H1 (cell line): Measurements from ENCODE around the gene TMA7. TPM values are rescaled to one million over a fixed set of nuclear protein-coding genes. Genes with fewer than 3 reads are reported as not detected.

Source experiments
- ATF3 ChIP-seq: IDR thresholded peaks from 2 replicates; pipeline ENCODE4 v1.6.1; 2011; ENCODE audit warnings: low read depth, mild to moderate bottlenecking, low read length; ENCODE audit not compliant: insufficient read depth
- BCL11A ChIP-seq, 2 experiments: IDR thresholded peaks; one replicate each; pipeline ENCODE4 v1.6.1; 2011; ENCODE audit warnings: low read depth in 2 of 2, low read length in 2 of 2, mild to moderate bottlenecking in 2 of 2
- CHD7 ChIP-seq: fragments of 300-600 bp; sonication (generic); IDR thresholded peaks from 2 replicates; pipeline ENCODE4 v1.7.1; 2012; ENCODE audit warnings: low read length, moderate library complexity, mild to moderate bottlenecking, inconsistent platforms; ENCODE audit not compliant: insufficient replicate concordance
- CTBP2 ChIP-seq: IDR thresholded peaks from 2 replicates; pipeline ENCODE4 v1.7.0; 2011; ENCODE audit warnings: borderline replicate concordance, mild to moderate bottlenecking, moderate library complexity, mixed read lengths, low read length; ENCODE audit not compliant: insufficient read depth, insufficient read length
- FOSL1 ChIP-seq: IDR thresholded peaks from 2 replicates; pipeline ENCODE4 v1.6.1; 2011; ENCODE audit warnings: mild to moderate bottlenecking, low read depth, low read length, moderate library complexity; ENCODE audit not compliant: insufficient read depth
- polyA plus RNA-seq, 7 experiments: library from polyadenylated mRNA; depleted of rRNA in 3 of 7; stranded (reverse) in 5 of 7; unstranded in 2 of 7; fragments of >200 nt in 5 of 7; fragments of 200-250 nt in 2 of 7; gene quantifications; 1 replicate in 5 of 7; 2 replicates in 1 of 7; 4 replicates in 1 of 7; pipeline versions ENCODE4 v1.2.1 to v1.2.3, GENCODE V29; 2011 to 2013; ENCODE audit warnings: missing spikeins in 2 of 7, mixed read lengths in 2 of 7
- total RNA-seq: library from RNA; stranded (reverse); fragmentation: NEBNext Ultra II Directional; extraction: Animal tissue kit (Norgen Biotek cat#: 25700); gene quantifications from 2 replicates; pipeline ENCODE4 v1.2.1, GENCODE V29; 2021

Gene TMA7
- total and polyA plus RNA-seq, 2 of the 8 experiments (the other 6 are each of a cell fraction or from before 2014, with no cell fraction given), result 138 to 305 TPM

- TF ChIP-seq CHD7 (no peak), ATF3 (no peak), BCL11A (IDR thresholded peaks at IDR 0.05; ENCODE audit: low read depth in 2 of 2, low read length in 2 of 2) (no peak), FOSL1 (no peak), CTBP2 (no peak)
These were observed 29.6 kb upstream of the TMA7 start (continued) for GRCh38 chr3:48410205-48411040.
